Measurements from ENCODE around the gene RNF150. TPM values are rescaled to one million over a fixed set of nuclear protein-coding genes. Genes with fewer than 3 reads are reported as not detected.

RNF150 gene
- total RNA-seq, 1 donor from 2014 or later = 3.3 TPM

DNA sequence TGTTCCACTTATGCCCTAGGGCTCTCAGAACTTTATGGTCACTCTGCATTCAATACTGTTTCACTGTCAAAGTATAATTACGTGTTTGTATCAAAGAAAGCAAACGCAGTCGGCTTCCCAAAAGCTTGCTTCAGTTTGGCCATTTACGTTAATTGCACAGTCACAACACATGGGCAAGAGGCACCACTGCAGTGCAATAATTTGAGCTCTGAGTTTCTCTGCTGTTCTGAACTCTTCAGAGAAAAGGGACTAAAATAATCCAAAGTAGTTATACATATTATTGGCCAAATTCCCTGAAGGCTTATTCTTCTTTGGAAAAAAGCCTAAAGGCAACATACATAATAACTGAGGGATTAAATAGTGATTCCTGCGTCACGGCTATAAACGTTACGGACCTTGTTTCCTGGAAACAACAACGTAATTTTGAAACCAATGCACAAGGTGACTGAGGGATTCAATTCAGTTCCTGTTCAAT, 51.3 kb downstream of the RNF150 start:
- ATAC-seq (no peak), DNase-seq (no peak)
- Histone ChIP-seq H3K4me3 (no peak overlapping the region), H3K27me3 (ENCODE audit: low read depth) (no peaks in the 10 kb centered on the region), H3K36me3 (no peaks in the 10 kb centered on the region), H3K27ac (no peak overlapping the region), H3K4me1 (no peaks in the 10 kb centered on the region), H3K9me3 (no peaks in the 10 kb centered on the region)
- TF ChIP-seq, protein P1, sequence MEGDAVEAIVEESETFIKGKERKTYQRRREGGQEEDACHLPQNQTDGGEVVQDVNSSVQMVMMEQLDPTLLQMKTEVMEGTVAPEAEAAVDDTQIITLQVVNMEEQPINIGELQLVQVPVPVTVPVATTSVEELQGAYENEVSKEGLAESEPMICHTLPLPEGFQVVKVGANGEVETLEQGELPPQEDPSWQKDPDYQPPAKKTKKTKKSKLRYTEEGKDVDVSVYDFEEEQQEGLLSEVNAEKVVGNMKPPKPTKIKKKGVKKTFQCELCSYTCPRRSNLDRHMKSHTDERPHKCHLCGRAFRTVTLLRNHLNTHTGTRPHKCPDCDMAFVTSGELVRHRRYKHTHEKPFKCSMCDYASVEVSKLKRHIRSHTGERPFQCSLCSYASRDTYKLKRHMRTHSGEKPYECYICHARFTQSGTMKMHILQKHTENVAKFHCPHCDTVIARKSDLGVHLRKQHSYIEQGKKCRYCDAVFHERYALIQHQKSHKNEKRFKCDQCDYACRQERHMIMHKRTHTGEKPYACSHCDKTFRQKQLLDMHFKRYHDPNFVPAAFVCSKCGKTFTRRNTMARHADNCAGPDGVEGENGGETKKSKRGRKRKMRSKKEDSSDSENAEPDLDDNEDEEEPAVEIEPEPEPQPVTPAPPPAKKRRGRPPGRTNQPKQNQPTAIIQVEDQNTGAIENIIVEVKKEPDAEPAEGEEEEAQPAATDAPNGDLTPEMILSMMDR (IDR thresholded peaks at IDR 0.05) = no peak
- intact Hi-C loops (cut with DNase I) = no loop called here

DNA sequence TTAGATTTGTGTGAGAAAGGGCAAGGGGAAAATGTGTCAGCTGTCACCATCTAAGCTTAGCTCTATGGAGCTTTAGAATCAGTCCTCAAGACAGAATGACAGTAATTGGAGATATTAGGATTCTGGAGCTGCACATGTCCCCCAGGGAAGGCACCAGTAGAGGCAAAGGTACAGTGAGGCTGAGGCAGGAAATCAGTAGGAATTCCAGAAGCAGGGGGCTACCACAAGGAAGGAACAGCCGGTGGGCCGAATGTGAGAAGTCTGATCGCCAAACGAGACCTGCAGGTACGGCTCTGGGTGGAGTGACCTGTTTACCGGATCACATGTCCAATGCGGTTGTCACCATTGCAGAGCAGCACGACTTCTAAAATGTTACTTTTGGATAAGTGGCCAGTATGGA, 52.6 kb downstream of the RNF150 start:
- ATAC-seq (no peak), DNase-seq (no peak)
- TF ChIP-seq, protein P1 (IDR thresholded peaks at IDR 0.05) = no peak
- Histone ChIP-seq H3K9me3 (no peaks in the 10 kb centered on the region), H3K36me3 (no peaks in the 10 kb centered on the region), H3K4me3 (no peak overlapping the region), H3K4me1 (no peaks in the 10 kb centered on the region), H3K27ac (no peak overlapping the region), H3K27me3 (ENCODE audit: low read depth) (no peaks in the 10 kb centered on the region)
- intact Hi-C loops (cut with DNase I) = no loop called here

DNA sequence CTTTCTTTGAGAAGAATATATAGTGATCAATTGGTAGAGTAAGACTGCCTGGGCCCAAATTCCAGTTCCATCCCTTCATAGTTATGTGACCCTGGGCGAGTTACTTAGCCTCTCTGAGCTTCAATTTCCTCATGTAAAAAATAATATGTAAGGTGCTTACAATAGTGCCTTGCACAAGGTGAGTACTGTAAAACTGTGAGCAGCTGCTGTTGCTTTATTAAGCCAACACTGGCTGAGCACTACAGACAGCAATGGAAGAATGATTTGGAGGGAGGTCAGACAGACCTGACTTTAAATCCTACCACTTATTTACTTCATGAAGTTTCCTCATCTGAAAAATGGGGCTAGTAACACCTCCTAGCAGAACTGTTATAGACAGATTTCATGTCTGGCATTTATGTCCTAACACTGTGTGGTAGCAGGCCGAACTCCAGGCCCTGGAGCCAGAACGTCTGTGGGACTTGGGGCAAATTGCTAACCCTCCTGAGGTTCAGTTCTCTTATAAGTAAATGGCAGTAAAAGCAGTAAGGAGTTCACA, 53.8 kb downstream of the RNF150 start:
- no peak for DNase-seq
- no peak overlapping the region for H3K4me3 ChIP-seq

DNA sequence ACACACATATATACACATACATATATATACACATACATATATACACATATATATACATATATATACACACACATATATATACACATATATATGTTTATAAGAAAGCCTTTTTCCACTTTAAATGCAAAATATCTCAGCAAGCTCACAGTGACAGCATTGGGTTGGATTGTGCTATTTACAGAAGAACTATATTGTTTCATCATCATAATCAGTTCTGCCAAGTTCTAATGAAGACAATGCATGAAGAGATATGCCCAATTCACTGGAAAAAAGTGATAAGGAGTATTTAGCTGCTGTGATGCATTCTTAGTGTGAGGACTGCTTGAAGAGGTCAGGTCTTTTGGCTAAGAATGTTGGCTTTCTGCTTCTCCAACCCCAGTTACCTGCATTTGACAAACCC, 54.4 kb downstream of the RNF150 start:
- Histone ChIP-seq H3K4me1 (no peaks in the 10 kb centered on the region), H3K9me3 (no peaks in the 10 kb centered on the region), H3K27ac (no peak overlapping the region), H3K36me3 (no peaks in the 10 kb centered on the region), H3K27me3 (ENCODE audit: low read depth) (no peaks in the 10 kb centered on the region), H3K4me3 (no peak overlapping the region)
- DNase-seq = no peak
- ATAC-seq = no peak
- TF ChIP-seq, protein P1 (IDR thresholded peaks at IDR 0.05) = no peak
- intact Hi-C loops (cut with DNase I) = no loop called here

More for the DNA sequence above, 53.8 kb downstream of the RNF150 start:
- TF ChIP-seq, protein P1 (IDR thresholded peaks at IDR 0.05) = no peak
- H3K9me3 ChIP-seq = no peaks in the 10 kb centered on the region
- H3K4me1 ChIP-seq = no peaks in the 10 kb centered on the region
- H3K27ac ChIP-seq = no peak overlapping the region
- no peaks in the 10 kb centered on the region for H3K36me3 ChIP-seq
- ATAC-seq = no peak
- H3K27me3 ChIP-seq (ENCODE audit: low read depth) = no peaks in the 10 kb centered on the region
- intact Hi-C loops (cut with DNase I) = no loop called here

DNA sequence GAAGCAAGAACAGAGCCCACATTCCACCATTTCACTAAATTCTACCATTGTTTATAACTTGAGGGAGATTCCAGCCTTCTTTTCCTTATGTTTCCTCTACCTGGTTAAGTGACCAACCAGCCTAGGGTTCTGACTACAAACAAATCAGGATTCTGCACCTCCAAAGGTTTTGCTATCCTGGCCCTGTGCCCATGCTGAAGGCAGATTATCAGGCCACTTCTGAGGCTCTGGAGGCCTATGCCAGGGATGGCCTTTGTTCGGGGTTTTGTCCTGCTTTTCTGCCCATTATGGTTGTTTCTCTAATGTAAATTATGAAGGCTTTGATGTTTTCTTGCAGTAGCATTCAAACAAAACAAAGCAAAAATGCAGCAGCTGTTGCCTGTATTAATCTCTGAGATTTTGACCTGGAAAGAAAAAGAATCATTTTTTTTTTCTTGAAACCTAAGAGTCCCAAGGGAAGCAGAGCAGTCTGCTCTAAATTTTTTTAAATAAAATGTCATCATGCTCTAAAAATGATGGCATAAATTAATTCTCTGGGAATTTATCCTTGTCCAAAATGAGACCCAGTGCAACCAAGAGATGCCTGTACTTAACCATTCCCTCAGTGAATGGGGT, 55.6 kb downstream of the RNF150 start:
- no peaks in the 10 kb centered on the region for H3K4me1 ChIP-seq
- H3K9me3 ChIP-seq = no peaks in the 10 kb centered on the region
- ATAC-seq = no peak

More for the DNA sequence above, 55.6 kb downstream of the RNF150 start:
- intact Hi-C loops (cut with DNase I) = no loop called here
- no peak overlapping the region for H3K27ac ChIP-seq
- TF ChIP-seq, protein P1 (IDR thresholded peaks at IDR 0.05) = no peak
- H3K36me3 ChIP-seq = no peaks in the 10 kb centered on the region
- no peaks in the 10 kb centered on the region for H3K27me3 ChIP-seq (ENCODE audit: low read depth)
- no peak for DNase-seq
- H3K4me3 ChIP-seq = no peak overlapping the region

Data from lower lobe of right lung (tissue), 2 donors.